Duodenal mucosa (tissue), 2 donors: ENCODE data around the gene CCNA2.

Experiments used
- H3K27ac ChIP-seq: one replicate; pipeline ENCODE4 v1.7.0; 2013; ENCODE audit warnings: low read depth, low read length
- H3K27me3 ChIP-seq, 2 donors: one replicate each; pipeline ENCODE4 v1.7.0; 2013; ENCODE audit warnings: low read length in 2 of 2, control low read depth in 1 of 2; ENCODE audit not compliant: insufficient read depth in 2 of 2, control insufficient read depth in 1 of 2
- H3K36me3 ChIP-seq, 2 donors: one replicate each; pipeline ENCODE4 v1.7.0; 2013; ENCODE audit warnings: low read length in 2 of 2, control low read depth in 1 of 2; ENCODE audit not compliant: insufficient read depth in 2 of 2, control insufficient read depth in 1 of 2
- H3K4me1 ChIP-seq, 2 donors: one replicate each; pipeline ENCODE4 v1.7.0; 2013; ENCODE audit warnings: low read length in 2 of 2, control low read depth in 1 of 2; ENCODE audit not compliant: insufficient read depth in 2 of 2, control insufficient read depth in 1 of 2
- H3K4me3 ChIP-seq, 2 donors: one replicate each; pipeline ENCODE4 v1.7.0; 2013; ENCODE audit warnings: low read length in 2 of 2, low read depth in 1 of 2
- H3K9ac ChIP-seq, 2 donors: one replicate each; pipeline ENCODE4 v1.7.0; 2013; ENCODE audit warnings: low read length in 2 of 2, low read depth in 1 of 2
- H3K9me3 ChIP-seq, 2 donors: one replicate each; pipeline ENCODE4 v1.7.0; 2013; ENCODE audit warnings: low read length in 2 of 2, control low read depth in 1 of 2; ENCODE audit not compliant: control insufficient read depth in 1 of 2

The CCNA2 gene

DNA sequence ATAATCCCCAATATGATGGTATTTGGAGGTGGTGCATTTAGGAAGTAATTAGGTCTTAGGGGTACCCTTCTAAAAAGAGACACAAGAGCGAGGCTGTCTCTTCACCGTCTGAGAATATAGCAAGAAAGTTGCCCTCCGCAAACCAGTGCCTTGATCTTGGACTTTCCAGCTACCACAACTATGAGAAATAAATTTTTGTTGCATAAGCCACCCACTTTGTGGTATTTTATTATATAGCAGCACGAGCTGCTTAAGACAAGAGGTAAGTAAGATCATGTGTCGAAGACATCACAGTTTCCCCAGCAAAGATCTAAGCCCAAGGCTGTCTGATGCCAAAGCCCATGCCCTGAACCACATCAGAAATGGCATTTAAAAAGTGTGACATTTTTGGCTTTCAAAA is 32.2 kb downstream of the CCNA2 start:
- no peaks in the 10 kb centered on the region for H3K27me3 ChIP-seq
- H3K4me1 ChIP-seq = no peaks in the 10 kb centered on the region
- no peak overlapping the region for H3K27ac ChIP-seq

DNA sequence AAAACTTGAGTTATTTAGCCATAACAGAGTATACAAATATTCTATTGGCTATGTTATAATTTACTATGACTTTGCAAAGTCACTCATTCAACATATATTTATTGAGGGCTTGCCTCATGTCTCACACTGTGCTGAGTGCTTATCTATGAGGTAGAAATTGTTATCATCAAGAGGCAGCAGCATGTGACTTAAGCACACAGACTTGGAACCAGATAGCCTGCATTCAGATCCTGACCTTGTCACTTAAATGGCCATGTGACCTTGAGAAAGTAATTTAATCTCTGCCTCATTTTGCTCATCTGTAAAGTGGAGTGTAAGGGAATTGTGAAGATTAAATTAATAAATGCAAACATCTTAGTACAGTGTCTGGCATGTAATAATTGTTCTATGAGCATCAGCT is 32.7 kb downstream of the CCNA2 start:
- no peaks in the 10 kb centered on the region for H3K27me3 ChIP-seq
- H3K9ac ChIP-seq = no peak overlapping the region
- H3K4me1 ChIP-seq = no peaks in the 10 kb centered on the region
- H3K36me3 ChIP-seq = no peaks in the 10 kb centered on the region
- no peak overlapping the region for H3K27ac ChIP-seq
- no peak overlapping the region for H3K4me3 ChIP-seq
- no peaks in the 10 kb centered on the region for H3K9me3 ChIP-seq

More for the DNA sequence above, 32.2 kb downstream of the CCNA2 start:
- no peaks in the 10 kb centered on the region for H3K9me3 ChIP-seq
- no peak overlapping the region for H3K9ac ChIP-seq
- H3K4me3 ChIP-seq = no peak overlapping the region
- H3K36me3 ChIP-seq = no peaks in the 10 kb centered on the region

- no peaks in the 10 kb centered on the region for H3K4me1 ChIP-seq
- H3K27ac ChIP-seq = no peak overlapping the region
- no peaks in the 10 kb centered on the region for H3K9me3 ChIP-seq
- no peak overlapping the region for H3K4me3 ChIP-seq
- peaks cover 3 to 4% of the 10 kb centered on the region in 2 donors for H3K27me3 ChIP-seq
- H3K36me3 ChIP-seq = no peaks in the 10 kb centered on the region
- no peak overlapping the region for H3K9ac ChIP-seq
Observed at GRCh38 chr4:121789960-121790829, 33.5 kb downstream of the CCNA2 start.

DNA sequence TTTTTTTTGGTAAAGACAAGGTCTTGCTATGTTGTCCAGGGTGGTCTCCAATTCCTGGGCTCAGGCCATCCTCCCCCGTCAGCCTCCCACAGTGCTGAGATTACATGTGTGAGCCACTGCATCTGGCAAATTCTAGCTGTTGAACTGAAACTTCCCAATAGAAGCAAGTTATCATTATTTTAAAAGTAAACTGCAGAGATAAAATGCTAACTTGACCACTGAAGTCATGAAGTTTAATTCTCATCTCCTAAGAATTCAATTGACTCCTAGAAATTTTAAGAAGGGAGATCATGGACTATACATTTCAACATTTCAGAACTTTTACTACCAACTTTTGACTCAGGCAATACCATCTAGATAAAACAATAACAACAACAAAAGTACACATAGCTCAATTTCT is 34.2 kb downstream of the CCNA2 start:
- no peaks in the 10 kb centered on the region for H3K9me3 ChIP-seq
- no peaks in the 10 kb centered on the region for H3K4me1 ChIP-seq
- H3K4me3 ChIP-seq = no peak overlapping the region
- H3K27ac ChIP-seq = no peak overlapping the region
- H3K36me3 ChIP-seq = no peaks in the 10 kb centered on the region
- H3K27me3 ChIP-seq = peaks cover 5% of the 10 kb centered on the region in 2 donors
- H3K9ac ChIP-seq = no peak overlapping the region

GRCh38 chr4:121788896-121789295 is 34.8 kb downstream of the CCNA2 start:
- Histone ChIP-seq H3K9me3 (no peaks in the 10 kb centered on the region), H3K27me3 (peaks cover 5 to 7% of the 10 kb centered on the region in 2 donors), H3K4me3 (no peak overlapping the region), H3K4me1 (no peaks in the 10 kb centered on the region), H3K9ac (no peak overlapping the region), H3K36me3 (no peaks in the 10 kb centered on the region), H3K27ac (no peak overlapping the region)

- Histone ChIP-seq H3K9me3 (no peaks in the 10 kb centered on the region), H3K4me1 (no peaks in the 10 kb centered on the region), H3K9ac (no peak overlapping the region), H3K4me3 (no peak overlapping the region), H3K36me3 (no peaks in the 10 kb centered on the region), H3K27me3 (peaks cover 5 to 7% of the 10 kb centered on the region in 2 donors), H3K27ac (no peak overlapping the region)
Observed at GRCh38 chr4:121786221-121786620, 37.5 kb downstream of the CCNA2 start.

DNA sequence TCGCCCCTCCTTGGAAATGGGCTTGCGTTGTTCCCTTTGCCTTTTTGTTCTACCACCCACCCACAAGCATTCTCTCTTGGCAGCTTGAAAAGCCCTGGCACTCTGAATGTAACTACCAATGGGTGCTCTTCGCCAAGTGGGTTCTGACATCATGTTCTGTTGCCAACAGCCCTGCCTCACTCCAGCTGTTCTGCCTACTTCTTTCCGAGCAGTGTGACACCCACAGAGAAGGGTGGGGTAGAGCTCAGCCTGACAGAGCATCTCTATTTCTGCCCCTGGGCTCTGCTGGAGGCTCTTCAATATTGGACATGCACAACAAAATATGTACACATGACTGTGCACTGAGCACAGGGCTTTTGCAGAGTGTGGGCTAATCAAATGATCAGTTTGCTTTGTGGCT is 38.2 kb downstream of the CCNA2 start:
- Histone ChIP-seq H3K27me3 (peaks cover 5 to 7% of the 10 kb centered on the region in 2 donors), H3K9me3 (no peaks in the 10 kb centered on the region), H3K36me3 (no peaks in the 10 kb centered on the region), H3K4me1 (no peaks in the 10 kb centered on the region), H3K4me3 (no peak overlapping the region), H3K27ac (no peak overlapping the region), H3K9ac (no peak overlapping the region)

GRCh38 chr4:121784975-121785374 is 38.7 kb downstream of the CCNA2 start:
- Histone ChIP-seq H3K27me3 (peaks cover 5 to 7% of the 10 kb centered on the region in 2 donors), H3K9ac (no peak overlapping the region), H3K36me3 (no peaks in the 10 kb centered on the region), H3K9me3 (no peaks in the 10 kb centered on the region), H3K4me1 (no peaks in the 10 kb centered on the region), H3K27ac (no peak overlapping the region), H3K4me3 (no peak overlapping the region)

DNA sequence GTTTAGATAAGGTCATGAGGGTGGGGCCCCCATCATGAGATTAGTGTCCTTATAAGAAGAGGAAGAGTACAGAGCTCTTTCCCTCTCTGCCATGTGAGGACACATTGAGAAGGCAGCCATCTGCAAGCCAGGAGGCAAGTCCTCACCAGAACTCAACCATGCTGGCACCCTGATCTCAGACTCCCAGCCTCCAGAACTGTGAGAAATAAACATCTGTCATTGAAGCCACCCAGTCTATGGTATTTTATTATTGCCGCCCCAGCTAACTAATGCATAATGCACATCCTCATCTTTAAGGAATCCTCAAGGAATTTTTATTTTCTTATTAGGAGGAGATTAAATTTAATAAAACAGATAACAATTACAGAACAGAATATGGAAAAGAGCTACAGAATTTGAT is 39.3 kb downstream of the CCNA2 start:
- H3K27me3 ChIP-seq = peaks cover 5 to 7% of the 10 kb centered on the region in 2 donors
- H3K36me3 ChIP-seq = no peaks in the 10 kb centered on the region
- H3K9ac ChIP-seq = no peak overlapping the region
- no peaks in the 10 kb centered on the region for H3K4me1 ChIP-seq
- no peak overlapping the region for H3K27ac ChIP-seq
- no peak overlapping the region for H3K4me3 ChIP-seq
- no peaks in the 10 kb centered on the region for H3K9me3 ChIP-seq

DNA sequence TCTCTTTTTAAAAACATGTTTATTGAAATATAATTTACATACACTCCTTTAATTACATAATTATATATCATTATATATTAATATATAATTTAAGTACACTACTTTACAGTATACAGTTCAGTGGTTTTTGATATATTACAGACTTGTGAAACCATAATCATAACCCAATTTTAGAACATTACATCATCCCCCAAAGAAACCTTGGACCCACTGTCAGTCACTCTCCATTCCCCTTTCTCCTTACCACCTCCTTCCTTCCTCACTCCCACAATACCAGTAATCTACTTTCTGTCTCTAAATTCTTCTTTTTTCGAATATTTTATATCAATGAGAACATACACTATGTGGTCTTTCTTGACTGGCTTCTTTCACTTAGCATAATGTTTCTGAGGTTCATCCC is 40.5 kb downstream of the CCNA2 start:
- H3K4me3 ChIP-seq = no peak overlapping the region
- H3K4me1 ChIP-seq = no peaks in the 10 kb centered on the region
- no peak overlapping the region for H3K9ac ChIP-seq
- no peak overlapping the region for H3K27ac ChIP-seq
- H3K9me3 ChIP-seq = no peaks in the 10 kb centered on the region
- H3K36me3 ChIP-seq = no peaks in the 10 kb centered on the region
- peaks cover 5 to 7% of the 10 kb centered on the region in 2 donors for H3K27me3 ChIP-seq
